HepG2 (cell line): ENCODE data around the gene CYP19A1. TPM values are rescaled to one million over a fixed set of nuclear protein-coding genes. Genes with fewer than 3 reads are reported as not detected.

Experiments used
- ATAC-seq: fragments of 200-7000 bp; cut with Tn5 transposase; 3 replicates; pipeline ENCODE4 v1.9.1; 2020; ENCODE audit warnings: mild to moderate bottlenecking, moderate library complexity
- BruUV-seq: library from RNA; stranded (reverse); fragments of 400-500 nt; replicated peaks from 2 replicates; lab custom pipeline; 2021; lab: Mats Ljungman, UMichigan
- CTCF ChIA-PET: fragments of 300-600 bp; formaldehyde crosslinking; extraction: SDS; loops from one replicate; lab custom pipeline; 2021; ENCODE audit warnings: low total read pairs, inconsistent platforms, low intra/inter-chr PET ratio; lab: Yijun Ruan, JAX
- POLR2A ChIA-PET: fragments of 350-600 bp; sonication (Branson Sonifier 250); formaldehyde crosslinking; loops from one replicate; lab custom pipeline; 2020; ENCODE audit warnings: antibody characterized with exemption, inconsistent platforms; lab: Yijun Ruan, JAX
- DNase-seq: peaks from one replicate; pipeline ENCODE4 v3.0.0-alpha.2; 2015; ENCODE audit warnings: low spot score
- FAIRE-seq: peaks from 3 replicates; lab custom pipeline; 2011; peaks lifted over from hg19 to GRCh38; lab: Jason Lieb, UNC
- H2AFZ ChIP-seq: one replicate; pipeline ENCODE4 v1.6.1; 2011; ENCODE audit warnings: low read length, inconsistent platforms
- H3K27ac ChIP-seq: fragments of 300-600 bp; 3 replicates; pipeline ENCODE4 v1.8.0; 2011; ENCODE audit warnings: mixed run types, mild to moderate bottlenecking, mixed read lengths, low read length, inconsistent platforms; ENCODE audit not compliant: insufficient read depth; ENCODE audit errors: extremely low read length
- H3K27me3 ChIP-seq, 2 experiments: fragments of 200-600 bp in 1 of 2; 2 replicates in 1 of 2; 3 replicates in 1 of 2; pipeline versions ENCODE4 v1.6.0 to v1.8.0; 2011; ENCODE audit warnings: low read length in 2 of 2, mild to moderate bottlenecking in 2 of 2, moderate library complexity in 2 of 2, inconsistent platforms in 1 of 2; ENCODE audit not compliant: insufficient read depth in 2 of 2, control insufficient read depth in 1 of 2
- H3K36me3 ChIP-seq, 2 experiments: fragments of 200-600 bp in 1 of 2; replicated peaks in 1 of 2; 2 replicates in 1 of 2; 3 replicates in 1 of 2; pipeline versions ENCODE4 v1.5.1 to v1.8.0; 2011; ENCODE audit warnings: low read length in 2 of 2, inconsistent platforms in 1 of 2; ENCODE audit not compliant: insufficient read depth in 2 of 2, control insufficient read depth in 1 of 2
- H3K4me1 ChIP-seq: 2 replicates; pipeline ENCODE4 v1.5.1; 2012; ENCODE audit warnings: low read length, inconsistent platforms; ENCODE audit not compliant: insufficient read depth
- H3K4me2 ChIP-seq: 2 replicates; pipeline ENCODE4 v1.6.0; 2011; ENCODE audit warnings: low read depth, low read length, inconsistent platforms
- H3K4me3 ChIP-seq, 3 experiments: fragments of 200-600 bp in 1 of 3; sonication (generic), shearing (Covaris generic) in 1 of 3; replicated peaks in 1 of 3; 2 replicates each; pipeline ENCODE4 v1.5.1; 2011 to 2016; ENCODE audit warnings: low read length in 3 of 3, inconsistent platforms in 2 of 3, low read depth in 2 of 3, mild to moderate bottlenecking in 2 of 3, control low read depth in 1 of 3, mixed read lengths in 1 of 3; ENCODE audit not compliant: insufficient read depth in 1 of 3
- H3K79me2 ChIP-seq: one replicate; pipeline ENCODE4 v1.6.1; 2011; ENCODE audit warnings: low read length, inconsistent platforms; ENCODE audit not compliant: insufficient read depth
- H3K9ac ChIP-seq: 2 replicates; pipeline ENCODE4 v1.6.0; 2011; ENCODE audit warnings: mild to moderate bottlenecking, low read depth, low read length, inconsistent platforms; ENCODE audit not compliant: insufficient read depth
- H3K9me3 ChIP-seq: 2 replicates; pipeline ENCODE4 v1.5.1; 2012; ENCODE audit warnings: mild to moderate bottlenecking, low read length
- H4K20me1 ChIP-seq: 2 replicates; pipeline ENCODE4 v1.6.0; 2011; ENCODE audit warnings: inconsistent platforms, mild to moderate bottlenecking, low read length, moderate library complexity; ENCODE audit not compliant: insufficient read depth
- FOXA1 ChIP-seq, 2 experiments: fragments of 450-650 bp in 1 of 2; sonication (generic) in 1 of 2; formaldehyde crosslinking in 1 of 2; IDR thresholded peaks; 2 replicates each; pipeline versions ENCODE4 v1.4.0 to v1.6.1; 2016 to 2020; ENCODE audit warnings: missing genetic modification reagents in 1 of 2
- GPN1 ChIP-seq: sonication (generic); formaldehyde crosslinking; IDR thresholded peaks from 2 replicates; pipeline ENCODE4 v1.5.1; 2020; ENCODE audit warnings: missing genetic modification reagents, borderline replicate concordance
- HNF4A ChIP-seq: sonication (generic); formaldehyde crosslinking; IDR thresholded peaks from 2 replicates; pipeline ENCODE4 v1.4.0; 2020; ENCODE audit warnings: missing genetic modification reagents
- ISL2 ChIP-seq: sonication (generic); formaldehyde crosslinking; IDR thresholded peaks from 2 replicates; pipeline ENCODE4 v1.5.0; 2020; ENCODE audit warnings: missing genetic modification reagents
- KMT2A ChIP-seq: sonication (generic); formaldehyde crosslinking; IDR thresholded peaks from 2 replicates; pipeline ENCODE4 v1.4.0; 2020; ENCODE audit warnings: missing genetic modification reagents
- MBD4 ChIP-seq: IDR thresholded peaks from 2 replicates; pipeline ENCODE4 v1.6.1; 2012; ENCODE audit warnings: low read length, inconsistent platforms, borderline replicate concordance
- NFE2 ChIP-seq: sonication (generic); formaldehyde crosslinking; IDR thresholded peaks from 2 replicates; pipeline ENCODE4 v1.4.0; 2020; ENCODE audit warnings: missing genetic modification reagents
- RBAK ChIP-seq: sonication (generic); formaldehyde crosslinking; IDR thresholded peaks from 2 replicates; pipeline ENCODE4 v1.5.1; 2020; ENCODE audit warnings: mild to moderate bottlenecking, missing genetic modification reagents
- SKI ChIP-seq: fragments of 450-650 bp; IDR thresholded peaks from one replicate; pipeline ENCODE4 v1.6.1; 2018; ENCODE audit warnings: mild to moderate bottlenecking; ENCODE audit not compliant: partially characterized antibody
- ZBTB38 ChIP-seq: sonication (generic); formaldehyde crosslinking; IDR thresholded peaks from 2 replicates; pipeline ENCODE4 v1.5.1; 2020; ENCODE audit warnings: mild to moderate bottlenecking, missing genetic modification reagents
- ZBTB49 ChIP-seq: sonication (generic); formaldehyde crosslinking; IDR thresholded peaks from 2 replicates; pipeline ENCODE4 v1.4.0; 2020; ENCODE audit warnings: missing genetic modification reagents, borderline replicate concordance
- ZFP82 ChIP-seq: sonication (generic); formaldehyde crosslinking; IDR thresholded peaks from 2 replicates; pipeline ENCODE4 v1.5.1; 2020; ENCODE audit warnings: mild to moderate bottlenecking, missing genetic modification reagents, borderline replicate concordance
- ZNF350 ChIP-seq: sonication (generic); formaldehyde crosslinking; IDR thresholded peaks from 2 replicates; pipeline ENCODE4 v1.4.0; 2020; ENCODE audit warnings: mild to moderate bottlenecking, low read depth, missing genetic modification reagents, borderline replicate concordance
- ZNF432 ChIP-seq: sonication (generic); formaldehyde crosslinking; IDR thresholded peaks from 2 replicates; pipeline ENCODE4 v1.5.0; 2020; ENCODE audit warnings: missing genetic modification reagents, mild to moderate bottlenecking, borderline replicate concordance
- ZNF713 ChIP-seq: sonication (generic); formaldehyde crosslinking; IDR thresholded peaks from 2 replicates; pipeline ENCODE4 v1.4.0; 2020; ENCODE audit warnings: mild to moderate bottlenecking, missing genetic modification reagents
- ZNF879 ChIP-seq: sonication (generic); formaldehyde crosslinking; IDR thresholded peaks from 2 replicates; pipeline ENCODE4 v1.8.1; 2023; ENCODE audit warnings: missing genetic modification reagents
- WGBS: methylation state at CpG from one replicate; pipeline ENCODE4 v1.1.6; 2017; ENCODE audit warnings: low lambda C conversion rate; 5-methylcytosine and 5-hydroxymethylcytosine counted together
- in situ Hi-C: cut with HindIII; loops from 2 replicates; pipeline ENCODE4 v1.10.0; 2017; ENCODE audit warnings: low pct_unique_long_range_greater_than_20kb; ENCODE audit not compliant: extremely low pct_ligation_motif_present
- intact Hi-C: fragments of 100-400 bp; cut with micrococcal nuclease; formaldehyde crosslinking; loops from one replicate; pipeline ENCODE4 v1.10.0; 2022; ENCODE audit not compliant: unreplicated experiment
- polyA plus RNA-seq, 8 experiments: library from polyadenylated mRNA; depleted of rRNA in 3 of 8; stranded (reverse) in 7 of 8; unstranded in 1 of 8; fragments of >200 nt; fragmentation: Illumina TruSeq in 4 of 8; extraction: Trizol in 4 of 8; gene quantifications; 2 replicates each; pipeline versions ENCODE4 v1.2.1 to v1.2.3, GENCODE V29; 2011 to 2016; ENCODE audit warnings: low read depth in 4 of 8, missing spikeins in 1 of 8, mixed read lengths in 1 of 8; ENCODE audit not compliant: insufficient read depth in 1 of 8
- total RNA-seq, 5 experiments: library from RNA; depleted of rRNA; stranded (reverse); fragments of >200 nt; fragmentation: Illumina TruSeq; extraction: Trizol; gene quantifications; 2 replicates each; pipeline ENCODE4 v1.2.3, GENCODE V29; 2016; ENCODE audit warnings: low read depth in 1 of 5
- TF ChIP-seq, protein P1 (sequence below): IDR thresholded peaks from 2 replicates; pipeline ENCODE4 v1.6.1; 2016; ENCODE audit warnings: missing compliant biosample characterization, missing genetic modification reagents, borderline replicate concordance
- TF ChIP-seq, protein P2 (sequence below): sonication (generic); formaldehyde crosslinking; IDR thresholded peaks from 2 replicates; pipeline ENCODE4 v1.4.0; 2020; ENCODE audit warnings: missing genetic modification reagents
- TF ChIP-seq, protein P3 (sequence below): sonication (generic); formaldehyde crosslinking; IDR thresholded peaks from 2 replicates; pipeline ENCODE4 v1.4.0; 2020; ENCODE audit warnings: missing genetic modification reagents

The CYP19A1 gene
- total and polyA plus RNA-seq, 2 of the 13 experiments (the other 11 are each of a cell fraction or from before 2014, with no cell fraction given), result 10.9 to 23.0 TPM

DNA sequence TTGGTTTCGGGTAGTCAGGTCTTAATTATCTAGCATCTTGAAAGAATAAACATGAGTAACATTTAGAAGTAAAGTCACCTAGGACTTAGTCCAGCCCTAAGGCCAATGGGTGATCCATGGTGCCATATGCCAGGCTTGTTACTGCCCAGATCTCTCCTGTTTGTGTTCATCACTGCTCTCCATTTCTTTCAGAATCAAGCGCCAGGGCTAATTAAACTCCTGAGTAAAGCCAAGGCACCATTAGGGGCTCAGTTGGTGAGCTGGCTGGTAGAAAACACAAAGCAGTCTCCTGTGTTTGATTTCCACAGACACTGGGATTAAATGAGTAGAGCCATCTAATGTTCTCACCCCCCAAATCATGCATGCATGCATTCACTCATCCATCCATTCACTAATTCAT, 11.3 kb downstream of the CYP19A1 start (continued):
- TF ChIP-seq, protein P1, sequence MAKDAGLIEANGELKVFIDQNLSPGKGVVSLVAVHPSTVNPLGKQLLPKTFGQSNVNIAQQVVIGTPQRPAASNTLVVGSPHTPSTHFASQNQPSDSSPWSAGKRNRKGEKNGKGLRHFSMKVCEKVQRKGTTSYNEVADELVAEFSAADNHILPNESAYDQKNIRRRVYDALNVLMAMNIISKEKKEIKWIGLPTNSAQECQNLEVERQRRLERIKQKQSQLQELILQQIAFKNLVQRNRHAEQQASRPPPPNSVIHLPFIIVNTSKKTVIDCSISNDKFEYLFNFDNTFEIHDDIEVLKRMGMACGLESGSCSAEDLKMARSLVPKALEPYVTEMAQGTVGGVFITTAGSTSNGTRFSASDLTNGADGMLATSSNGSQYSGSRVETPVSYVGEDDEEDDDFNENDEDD (CRISPR knock-in tag), result no peak
- TF ChIP-seq ZNF879 (CRISPR knock-in tag) (no peak), KMT2A (CRISPR knock-in tag) (no peak)

- no TSS peak for BruUV-seq
- Histone ChIP-seq H3K27ac (no peak overlapping the region), H3K9me3 (no peaks in the 10 kb centered on the region), H4K20me1 (no peaks in the 10 kb centered on the region), H3K9ac (no peak overlapping the region), H3K79me2 (no peaks in the 10 kb centered on the region), H3K27me3 (no peaks in the 10 kb centered on the region), H3K4me2 (no peak overlapping the region), H2AFZ (no peak overlapping the region), H3K4me1 (peaks cover 14% of the 10 kb centered on the region), H3K36me3 (no peaks in the 10 kb centered on the region), H3K4me3 (no peak overlapping the region)
- FAIRE-seq (no peak), DNase-seq (no peak), ATAC-seq (no peak)
- CTCF ChIA-PET, result no interaction called here
- 96% methylated on average over 3 of the region's 3 CpGs for WGBS
- POLR2A ChIA-PET, result no interaction called here
- in situ Hi-C loops (no loop called here), intact Hi-C loops (no loop called here)
- TF ChIP-seq FOXA1 (IDR thresholded peaks at IDR 0.05), result no peak
- TF ChIP-seq FOXA1 (CRISPR knock-in tag; IDR thresholded peaks at IDR 0.05), result no peak
- TF ChIP-seq ZNF713 (CRISPR knock-in tag), result no peak
- TF ChIP-seq, protein P2, sequence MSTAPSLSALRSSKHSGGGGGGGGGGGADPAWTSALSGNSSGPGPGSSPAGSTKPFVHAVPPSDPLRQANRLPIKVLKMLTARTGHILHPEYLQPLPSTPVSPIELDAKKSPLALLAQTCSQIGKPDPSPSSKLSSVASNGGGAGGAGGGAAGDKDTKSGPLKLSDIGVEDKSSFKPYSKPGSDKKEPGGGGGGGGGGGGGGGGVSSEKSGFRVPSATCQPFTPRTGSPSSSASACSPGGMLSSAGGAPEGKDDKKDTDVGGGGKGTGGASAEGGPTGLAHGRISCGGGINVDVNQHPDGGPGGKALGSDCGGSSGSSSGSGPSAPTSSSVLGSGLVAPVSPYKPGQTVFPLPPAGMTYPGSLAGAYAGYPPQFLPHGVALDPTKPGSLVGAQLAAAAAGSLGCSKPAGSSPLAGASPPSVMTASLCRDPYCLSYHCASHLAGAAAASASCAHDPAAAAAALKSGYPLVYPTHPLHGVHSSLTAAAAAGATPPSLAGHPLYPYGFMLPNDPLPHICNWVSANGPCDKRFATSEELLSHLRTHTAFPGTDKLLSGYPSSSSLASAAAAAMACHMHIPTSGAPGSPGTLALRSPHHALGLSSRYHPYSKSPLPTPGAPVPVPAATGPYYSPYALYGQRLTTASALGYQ, result no peak
- TF ChIP-seq ZNF350, result no peak
- TF ChIP-seq GPN1 (CRISPR knock-in tag), result no peak
- TF ChIP-seq SKI, result no peak
- TF ChIP-seq ZBTB49, result no peak
- TF ChIP-seq ISL2 (CRISPR knock-in tag), result no peak
- no peak for TF ChIP-seq MBD4
- no peak for TF ChIP-seq HNF4A
- TF ChIP-seq, protein P3, sequence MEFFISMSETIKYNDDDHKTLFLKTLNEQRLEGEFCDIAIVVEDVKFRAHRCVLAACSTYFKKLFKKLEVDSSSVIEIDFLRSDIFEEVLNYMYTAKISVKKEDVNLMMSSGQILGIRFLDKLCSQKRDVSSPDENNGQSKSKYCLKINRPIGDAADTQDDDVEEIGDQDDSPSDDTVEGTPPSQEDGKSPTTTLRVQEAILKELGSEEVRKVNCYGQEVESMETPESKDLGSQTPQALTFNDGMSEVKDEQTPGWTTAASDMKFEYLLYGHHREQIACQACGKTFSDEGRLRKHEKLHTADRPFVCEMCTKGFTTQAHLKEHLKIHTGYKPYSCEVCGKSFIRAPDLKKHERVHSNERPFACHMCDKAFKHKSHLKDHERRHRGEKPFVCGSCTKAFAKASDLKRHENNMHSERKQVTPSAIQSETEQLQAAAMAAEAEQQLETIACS, result no peak
- no peak for TF ChIP-seq NFE2 (CRISPR knock-in tag)
- TF ChIP-seq ZNF432 (CRISPR knock-in tag), result no peak
- no peak for TF ChIP-seq RBAK
- no peak for TF ChIP-seq ZBTB38 (CRISPR knock-in tag)
- TF ChIP-seq ZFP82 (CRISPR knock-in tag), result no peak
Measured at GRCh38 chr15:51325167-51325566, 13.2 kb downstream of the CYP19A1 start.
